IPS-18c (cell line): ENCODE measurements around the gene ACSL1.
"Not testable (repeated sequence)": the region's sequence is repeated elsewhere in the genome, so short reads cannot be mapped to it uniquely, and the experiment has no call there.

Experiments
- H3K4me3 ChIP-seq: 2 replicates; pipeline ENCODE4 v1.7.0; 2013; ENCODE audit warnings: low read depth, mild to moderate bottlenecking, low read length, moderate library complexity; ENCODE audit not compliant: insufficient read depth
- H3K9me3 ChIP-seq: one replicate; pipeline ENCODE4 v1.6.1; 2013; ENCODE audit warnings: mild to moderate bottlenecking, low read length, moderate library complexity; ENCODE audit not compliant: control insufficient read depth, insufficient read depth

The ACSL1 gene

GRCh38 chr4:184846531-184846930 is 20.8 kb upstream of the ACSL1 start:
- Histone ChIP-seq H3K4me3 (no peak overlapping the region), H3K9me3 (no peaks in the 10 kb centered on the region)

GRCh38 chr4:184845367-184846021 is 19.7 kb upstream of the ACSL1 start:
- H3K4me3 ChIP-seq, result no peak overlapping the region
- H3K9me3 ChIP-seq, result no peaks in the 10 kb centered on the region

- Histone ChIP-seq H3K9me3 (no peaks in the 10 kb centered on the region), H3K4me3 (no peak overlapping the region)
Observed at GRCh38 chr4:184844742-184845141, 19.0 kb upstream of the ACSL1 start.

GRCh38 chr4:184843984-184844554 is 18.3 kb upstream of the ACSL1 start:
- Histone ChIP-seq H3K4me3 (no peak overlapping the region), H3K9me3 (no peaks in the 10 kb centered on the region)

- not testable (repeated sequence) for H3K4me3 ChIP-seq, H3K9me3 ChIP-seq
Observed at GRCh38 chr4:184839075-184839399, 13.3 kb upstream of the ACSL1 start.

- H3K4me3 ChIP-seq, result no peak overlapping the region
- H3K9me3 ChIP-seq, result no peaks in the 10 kb centered on the region
Observed at GRCh38 chr4:184838249-184839074, 12.7 kb upstream of the ACSL1 start.

- Histone ChIP-seq H3K4me3 (no peak overlapping the region), H3K9me3 (no peaks in the 10 kb centered on the region)
Observed at GRCh38 chr4:184836613-184837012, 10.8 kb upstream of the ACSL1 start.

- Histone ChIP-seq H3K9me3 (no peaks in the 10 kb centered on the region), H3K4me3 (no peak overlapping the region)
Observed at GRCh38 chr4:184833046-184833838, 7.5 kb upstream of the ACSL1 start.

- no peak overlapping the region for H3K4me3 ChIP-seq
- H3K9me3 ChIP-seq, result no peaks in the 10 kb centered on the region
Observed at GRCh38 chr4:184831153-184831552, 5.4 kb upstream of the ACSL1 start.

GRCh38 chr4:184826691-184827270 is 1.0 kb upstream of the ACSL1 start:
- Histone ChIP-seq H3K4me3 (peak overlapping the region; percentile 76), H3K9me3 (no peaks in the 10 kb centered on the region)

- H3K4me3 ChIP-seq, result peak overlapping the region; percentile 55
Observed at GRCh38 chr4:184825141-184825895, 450 bp downstream of the ACSL1 start.

GRCh38 chr4:184824776-184825084 is 1.0 kb downstream of the ACSL1 start:
- H3K9me3 ChIP-seq, result no peaks in the 10 kb centered on the region
- peak overlapping the region; percentile 55; the same call in 1 of the 2 replicates for H3K4me3 ChIP-seq

More at GRCh38 chr4:184825141-184825895, 450 bp downstream of the ACSL1 start:
- no peaks in the 10 kb centered on the region for H3K9me3 ChIP-seq

GRCh38 chr4:184824081-184824775 is 1.5 kb downstream of the ACSL1 start:
- H3K4me3 ChIP-seq, result no peak overlapping the region
- no peaks in the 10 kb centered on the region for H3K9me3 ChIP-seq

- no peak overlapping the region for H3K4me3 ChIP-seq
Observed at GRCh38 chr4:184823014-184823413, 2.8 kb downstream of the ACSL1 start.

GRCh38 chr4:184822356-184822755 is 3.4 kb downstream of the ACSL1 start:
- H3K4me3 ChIP-seq, result no peak overlapping the region

More at GRCh38 chr4:184823014-184823413, 2.8 kb downstream of the ACSL1 start:
- H3K9me3 ChIP-seq, result no peaks in the 10 kb centered on the region

GRCh38 chr4:184821242-184821641 is 4.5 kb downstream of the ACSL1 start:
- Histone ChIP-seq H3K9me3 (no peaks in the 10 kb centered on the region), H3K4me3 (no peak overlapping the region)

More at GRCh38 chr4:184822356-184822755, 3.4 kb downstream of the ACSL1 start:
- no peaks in the 10 kb centered on the region for H3K9me3 ChIP-seq
